Thoracic aorta (tissue), 2 donors: ENCODE measurements around the gene EDIL3. TPM values are rescaled to one million over a fixed set of nuclear protein-coding genes. Genes with fewer than 3 reads are reported as not detected.
A peak's percentile ranks its signal among the peaks of the same experiment; 100 is the strongest.

Experiments used
- ATAC-seq: fragments of 150-250 bp; one replicate; pipeline ENCODE4 v1.8.0; 2017; ENCODE audit warnings: low read depth; ENCODE audit not compliant: insufficient number of reproducible peaks, low FRiP score
- DNase-seq: peaks from one replicate; pipeline ENCODE4 v3.0.0-alpha.2; 2020; ENCODE audit warnings: low spot score
- H3K27ac ChIP-seq, 2 donors: fragments of 200-600 bp; sonication (generic); 1 replicate in 1 of 2; 2 replicates in 1 of 2; pipeline ENCODE4 v1.5.1; 2016; ENCODE audit warnings: mild to moderate bottlenecking in 2 of 2, moderate library complexity in 2 of 2
- H3K27me3 ChIP-seq: fragments of 200-600 bp; sonication (generic); replicated peaks from 2 replicates; pipeline ENCODE4 v1.6.0; 2016; ENCODE audit warnings: mild to moderate bottlenecking; ENCODE audit not compliant: insufficient read depth
- H3K36me3 ChIP-seq: fragments of 200-600 bp; sonication (generic); one replicate; pipeline ENCODE4 v1.5.1; 2016
- H3K4me1 ChIP-seq, 2 donors: fragments of 200-600 bp; sonication (generic); 1 replicate in 1 of 2; 2 replicates in 1 of 2; pipeline versions ENCODE4 v1.5.1 to v1.6.0; 2016; ENCODE audit warnings: low read depth in 2 of 2, mild to moderate bottlenecking in 1 of 2; ENCODE audit not compliant: control insufficient read depth in 1 of 2
- H3K4me3 ChIP-seq: fragments of 200-600 bp; sonication (generic); 2 replicates; pipeline ENCODE4 v1.5.1; 2016; ENCODE audit warnings: mild to moderate bottlenecking
- H3K9me3 ChIP-seq: fragments of 200-600 bp; sonication (generic); 2 replicates; pipeline ENCODE4 v1.5.1; 2016
- total RNA-seq, 2 donors: library from RNA; depleted of rRNA; stranded (reverse); fragments of >200 nt; gene quantifications; one replicate each; pipeline versions ENCODE4 v1.1.0 to v1.2.3, GENCODE V29; 2016
- TF ChIP-seq, protein P1 (sequence below): fragments of 200-600 bp; sonication (generic); IDR thresholded peaks from one replicate; pipeline ENCODE4 v1.5.1; 2019; ENCODE audit warnings: antibody characterized with exemption

The EDIL3 gene
- total RNA-seq, 2 donors from 2014 or later: 157 to 170 TPM

DNA sequence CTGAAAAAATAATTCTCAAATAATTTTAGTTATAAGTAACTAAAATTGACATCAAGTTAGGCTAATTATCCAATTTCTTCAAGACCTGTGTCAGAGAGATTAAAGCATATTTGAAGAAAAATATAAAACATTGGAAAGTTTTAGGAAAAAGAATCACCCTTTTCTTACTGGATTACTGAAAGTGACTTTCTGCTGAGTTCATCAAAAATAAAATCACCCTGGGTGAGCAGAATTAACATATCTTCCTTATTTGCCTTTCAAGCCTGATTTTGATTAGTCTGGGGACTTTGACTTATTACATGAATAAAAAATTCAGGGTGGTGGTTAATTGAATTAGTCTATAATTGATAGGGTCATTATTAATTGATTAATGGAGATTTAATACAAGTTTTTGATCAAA is 411.8 kb downstream of the EDIL3 start:
- H3K36me3 ChIP-seq: no peaks in the 10 kb centered on the region
- TF ChIP-seq, protein P1, sequence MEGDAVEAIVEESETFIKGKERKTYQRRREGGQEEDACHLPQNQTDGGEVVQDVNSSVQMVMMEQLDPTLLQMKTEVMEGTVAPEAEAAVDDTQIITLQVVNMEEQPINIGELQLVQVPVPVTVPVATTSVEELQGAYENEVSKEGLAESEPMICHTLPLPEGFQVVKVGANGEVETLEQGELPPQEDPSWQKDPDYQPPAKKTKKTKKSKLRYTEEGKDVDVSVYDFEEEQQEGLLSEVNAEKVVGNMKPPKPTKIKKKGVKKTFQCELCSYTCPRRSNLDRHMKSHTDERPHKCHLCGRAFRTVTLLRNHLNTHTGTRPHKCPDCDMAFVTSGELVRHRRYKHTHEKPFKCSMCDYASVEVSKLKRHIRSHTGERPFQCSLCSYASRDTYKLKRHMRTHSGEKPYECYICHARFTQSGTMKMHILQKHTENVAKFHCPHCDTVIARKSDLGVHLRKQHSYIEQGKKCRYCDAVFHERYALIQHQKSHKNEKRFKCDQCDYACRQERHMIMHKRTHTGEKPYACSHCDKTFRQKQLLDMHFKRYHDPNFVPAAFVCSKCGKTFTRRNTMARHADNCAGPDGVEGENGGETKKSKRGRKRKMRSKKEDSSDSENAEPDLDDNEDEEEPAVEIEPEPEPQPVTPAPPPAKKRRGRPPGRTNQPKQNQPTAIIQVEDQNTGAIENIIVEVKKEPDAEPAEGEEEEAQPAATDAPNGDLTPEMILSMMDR: no peak
- ATAC-seq: no peak
- no peaks in the 10 kb centered on the region for H3K9me3 ChIP-seq
- no peak for DNase-seq
- H3K4me1 ChIP-seq: no peaks in the 10 kb centered on the region
- no peaks in the 10 kb centered on the region for H3K27me3 ChIP-seq
- H3K4me3 ChIP-seq: no peak overlapping the region
- no peak overlapping the region for H3K27ac ChIP-seq

DNA sequence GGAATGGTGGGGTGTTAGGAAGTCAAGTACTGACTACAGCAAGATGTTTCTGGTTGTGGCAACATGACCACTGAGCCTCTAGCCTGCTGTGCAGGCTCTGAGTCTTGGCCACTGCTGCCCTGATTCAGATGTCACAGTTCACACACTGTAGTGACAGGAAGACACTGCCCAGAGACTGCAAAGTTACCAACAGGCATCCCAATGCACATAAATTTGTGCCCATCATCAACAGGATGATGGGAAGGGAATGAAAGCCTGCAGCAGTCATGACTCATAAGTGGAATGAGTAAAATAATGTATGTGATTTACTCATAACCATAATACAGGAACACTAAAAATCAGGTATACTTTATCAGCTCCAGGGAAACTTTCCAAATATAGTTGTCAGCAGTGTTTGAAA is 412.4 kb downstream of the EDIL3 start:
- Histone ChIP-seq H3K36me3 (no peaks in the 10 kb centered on the region), H3K9me3 (no peaks in the 10 kb centered on the region), H3K4me3 (no peak overlapping the region), H3K27ac (no peak overlapping the region), H3K4me1 (no peaks in the 10 kb centered on the region), H3K27me3 (no peaks in the 10 kb centered on the region)
- ATAC-seq (no peak), DNase-seq (no peak)
- TF ChIP-seq, protein P1: no peak

DNA sequence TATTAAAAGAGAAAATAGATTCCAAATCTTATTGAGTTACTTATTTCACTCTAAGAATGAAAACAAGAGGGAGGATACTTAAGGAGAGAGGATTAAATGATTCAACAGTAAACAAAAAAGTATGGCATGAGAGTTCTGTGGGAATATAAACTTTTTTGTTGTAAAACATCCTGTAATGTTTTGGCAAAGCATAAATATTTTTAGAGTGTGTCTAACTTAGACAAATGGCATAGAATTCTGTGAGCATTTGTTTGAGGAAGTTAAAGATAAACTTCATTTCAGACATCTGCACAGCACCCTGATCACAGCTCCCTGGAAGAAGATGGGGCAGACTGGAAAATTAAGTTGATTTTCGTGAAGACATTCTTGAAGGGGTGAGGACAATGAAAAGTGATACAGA is 417.3 kb downstream of the EDIL3 start:
- DNase-seq (no peak), ATAC-seq (no peak)
- Histone ChIP-seq H3K9me3 (no peaks in the 10 kb centered on the region), H3K36me3 (no peaks in the 10 kb centered on the region), H3K4me3 (no peak overlapping the region), H3K4me1 (peaks cover 0 to 6% of the 10 kb centered on the region in 2 donors), H3K27ac (no peak overlapping the region), H3K27me3 (no peaks in the 10 kb centered on the region)
- TF ChIP-seq, protein P1: no peak

DNA sequence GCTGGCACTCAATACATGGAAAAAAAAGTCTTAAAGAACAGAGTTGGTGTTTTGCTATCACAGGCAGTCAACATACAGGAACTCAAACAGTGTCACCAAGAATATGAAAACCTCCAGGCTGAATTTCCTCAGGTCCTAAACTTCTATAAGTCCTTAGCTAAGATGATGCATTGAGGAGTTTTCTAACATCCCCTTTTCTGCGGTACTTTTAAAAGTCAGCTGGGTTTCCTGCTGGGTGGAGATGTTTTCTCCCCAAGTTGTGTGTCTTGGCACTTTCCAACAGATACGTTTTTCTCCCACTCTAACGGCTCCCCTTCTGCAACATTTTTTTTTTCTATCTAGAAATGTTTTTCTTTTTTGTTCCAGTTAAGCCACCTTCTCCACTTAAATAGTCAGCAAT is 419.2 kb downstream of the EDIL3 start:
- H3K36me3 ChIP-seq: no peaks in the 10 kb centered on the region
- peak overlapping the region; percentile 6 for H3K4me3 ChIP-seq
- H3K9me3 ChIP-seq: no peaks in the 10 kb centered on the region
- DNase-seq (no peak), ATAC-seq (no peak)
- TF ChIP-seq, protein P1: no peak
- peaks cover 0 to 6% of the 10 kb centered on the region in 2 donors for H3K4me1 ChIP-seq
- H3K27me3 ChIP-seq: no peaks in the 10 kb centered on the region
- peak overlapping the region in 1 of 2 donors; percentile 39 for H3K27ac ChIP-seq

DNA sequence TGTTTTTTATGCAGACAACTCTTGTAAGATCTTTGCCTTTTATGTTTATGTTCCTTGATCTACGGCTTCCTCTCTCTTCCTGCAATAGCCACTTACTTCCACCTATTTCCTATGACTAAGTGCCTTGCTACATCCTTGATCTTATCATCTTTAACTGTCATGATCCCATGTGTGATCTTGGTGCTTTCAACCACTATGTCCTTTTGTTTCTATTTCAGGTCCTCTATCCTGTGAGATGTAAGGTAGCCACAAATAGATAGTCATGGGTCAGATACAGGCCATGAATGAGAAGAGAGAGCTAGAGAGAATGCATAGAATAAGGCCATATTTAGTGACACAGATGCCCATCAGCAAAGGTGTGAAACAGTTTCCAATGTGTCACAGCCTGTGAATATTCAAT is 420.4 kb downstream of the EDIL3 start:
- TF ChIP-seq, protein P1: no peak
- ATAC-seq (no peak), DNase-seq (no peak)
- H3K27me3 ChIP-seq: no peaks in the 10 kb centered on the region
- H3K27ac ChIP-seq: no peak overlapping the region
- H3K4me3 ChIP-seq: no peak overlapping the region
- H3K9me3 ChIP-seq: no peaks in the 10 kb centered on the region
- H3K36me3 ChIP-seq: no peaks in the 10 kb centered on the region
- peaks cover 0 to 6% of the 10 kb centered on the region in 2 donors for H3K4me1 ChIP-seq
